GM12892 (cell line): Measurements from ENCODE around the gene MEX3D.
"Not testable (repeated sequence)": the region's sequence is repeated elsewhere in the genome, so short reads cannot be mapped to it uniquely, and the experiment has no call there.

ENCODE experiments used
- DNase-seq: peaks from one replicate; pipeline ENCODE4 v3.0.0; 2011; ENCODE audit not compliant: insufficient read length
- FAIRE-seq: peaks from 2 replicates; lab custom pipeline; 2011; peaks lifted over from hg19 to GRCh38; lab: Jason Lieb, UNC
- POLR2A ChIP-seq: IDR thresholded peaks from 2 replicates; pipeline ENCODE4 v1.6.1; 2011; ENCODE audit warnings: low read depth, low read length, control low read depth
- POLR2AphosphoS5 ChIP-seq: IDR thresholded peaks from 2 replicates; pipeline ENCODE4 v1.6.1; 2011; ENCODE audit warnings: low read depth, low read length, control low read depth
- TAF1 ChIP-seq: IDR thresholded peaks from 2 replicates; pipeline ENCODE4 v1.6.1; 2011; ENCODE audit warnings: low read depth, mild to moderate bottlenecking, control low read depth, low read length, borderline replicate concordance

Gene MEX3D

GRCh38 chr19:1522061-1522460 lies 46.1 kb downstream of the MEX3D start:
- FAIRE-seq: no peak
- TF ChIP-seq POLR2A (no peak), TAF1 (no peak), POLR2AphosphoS5 (no peak)

DNA sequence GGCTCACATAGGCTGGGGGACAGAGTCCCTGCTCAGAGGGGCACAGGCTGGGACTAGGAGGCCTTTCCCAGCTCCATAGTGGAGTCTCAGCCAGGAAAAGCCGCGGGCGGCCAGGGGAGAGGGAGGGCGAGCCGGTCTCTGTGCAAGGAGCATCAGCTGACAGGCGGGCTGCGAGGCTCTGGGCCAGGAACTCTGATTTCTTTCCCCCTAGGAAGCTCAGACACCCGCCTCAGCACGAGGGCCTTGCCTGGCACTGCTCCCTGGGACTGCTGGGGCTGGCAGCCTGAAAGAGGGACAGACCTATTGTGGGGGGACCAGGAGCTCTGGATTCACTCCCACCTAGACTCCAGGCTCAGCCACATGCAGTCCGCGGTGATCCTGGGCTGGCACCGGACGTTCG lies 46.5 kb downstream of the MEX3D start:
- FAIRE-seq: no peak
- no peak for DNase-seq
- no peak for TF ChIP-seq TAF1
- TF ChIP-seq POLR2AphosphoS5: no peak
- TF ChIP-seq POLR2A: no peak

More at GRCh38 chr19:1522061-1522460, 46.1 kb downstream of the MEX3D start:
- no peak for DNase-seq

DNA sequence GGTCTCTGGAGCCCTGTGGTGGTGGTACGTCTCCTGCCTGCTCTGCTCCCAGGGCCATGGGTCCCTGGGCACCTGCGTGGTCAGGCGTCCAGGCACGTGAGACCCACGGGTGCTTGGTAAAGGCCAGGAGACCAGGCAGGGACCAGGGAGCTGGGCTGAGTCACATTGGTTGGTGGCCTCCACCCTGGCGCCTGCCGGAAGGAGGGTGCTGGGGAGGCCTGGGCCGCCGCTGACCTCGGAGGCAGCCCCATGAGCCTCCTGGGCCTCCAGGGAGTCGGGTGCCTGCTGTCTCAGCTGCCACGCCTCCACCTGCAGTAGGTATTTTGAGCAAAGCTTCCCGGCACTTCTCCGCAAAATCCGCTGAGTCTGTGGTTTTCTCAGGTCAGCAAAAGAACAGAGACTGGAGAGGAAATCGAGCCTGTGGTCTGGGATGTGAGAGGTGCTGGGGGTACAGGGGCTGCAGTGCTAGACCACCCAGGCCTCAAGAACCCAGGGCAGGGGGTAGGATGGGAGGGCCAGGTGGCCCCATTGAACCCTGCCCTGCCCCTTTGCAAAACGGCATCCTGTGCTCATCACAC lies 47.8 kb downstream of the MEX3D start:
- TF ChIP-seq POLR2A (no peak), POLR2AphosphoS5 (no peak), TAF1 (no peak)
- no peak for FAIRE-seq
- no peak for DNase-seq

- not testable (repeated sequence) for FAIRE-seq
Observed at GRCh38 chr19:1519802-1520201, 48.3 kb downstream of the MEX3D start.

GRCh38 chr19:1518471-1518870 lies 49.7 kb downstream of the MEX3D start:
- no peak for FAIRE-seq
- no peak for DNase-seq
- no peak for TF ChIP-seq POLR2AphosphoS5
- no peak for TF ChIP-seq POLR2A
- TF ChIP-seq TAF1: no peak

More at GRCh38 chr19:1519802-1520201, 48.3 kb downstream of the MEX3D start:
- not testable (repeated sequence) for DNase-seq

DNA sequence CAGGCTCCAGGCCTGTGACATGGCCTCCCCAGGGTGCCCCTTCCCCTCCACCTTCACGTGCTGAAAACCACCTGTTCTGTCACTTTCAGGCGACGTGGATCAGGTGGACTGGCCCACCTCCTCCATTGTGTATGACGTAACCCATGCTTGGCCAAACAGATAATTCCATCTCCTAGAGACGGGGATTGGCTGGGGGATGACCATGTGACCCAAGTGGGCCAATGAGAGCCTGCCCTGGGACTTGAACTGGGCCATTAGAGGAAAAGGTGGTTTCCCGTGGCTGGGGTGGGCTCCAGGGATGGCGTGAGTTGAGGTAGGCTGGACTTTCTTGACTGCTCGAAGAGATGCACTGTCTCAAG lies 51.8 kb downstream of the MEX3D start:
- TF ChIP-seq POLR2AphosphoS5 (no peak), POLR2A (no peak), TAF1 (no peak)
- DNase-seq (no peak), FAIRE-seq (no peak)

- DNase-seq (no peak), FAIRE-seq (no peak)
Observed at GRCh38 chr19:1514986-1515721, 53.0 kb downstream of the MEX3D start.

DNA sequence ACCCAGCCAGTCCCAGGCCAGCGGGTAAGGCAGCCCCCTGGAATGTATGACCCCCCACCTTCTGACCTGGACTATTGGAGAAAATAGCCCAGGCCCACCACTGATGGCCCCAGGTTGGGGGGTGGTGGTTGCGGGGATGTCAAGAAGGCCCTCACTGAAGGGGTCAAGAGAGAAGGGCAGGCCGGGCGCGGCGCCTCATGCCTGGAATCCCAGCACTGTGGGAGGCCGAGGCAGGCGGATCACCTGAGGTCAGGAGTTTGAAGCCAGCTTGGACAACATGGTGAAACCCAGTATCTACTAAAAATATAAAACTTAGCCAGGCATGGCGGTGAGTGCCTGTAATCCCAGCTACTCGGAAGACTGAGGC lies 53.8 kb downstream of the MEX3D start:
- FAIRE-seq: no peak
- TF ChIP-seq POLR2AphosphoS5 (no peak), TAF1 (no peak), POLR2A (no peak)
- DNase-seq: no peak

More at GRCh38 chr19:1514986-1515721, 53.0 kb downstream of the MEX3D start:
- TF ChIP-seq POLR2A (no peak), POLR2AphosphoS5 (no peak)

GRCh38 chr19:1513499-1514294 lies 54.4 kb downstream of the MEX3D start:
- FAIRE-seq (no peak), DNase-seq (peak; percentile 71)

GRCh38 chr19:1512671-1513498 lies 55.2 kb downstream of the MEX3D start, which contains the start of gene ADAMTSL5:
Gene ADAMTSL5 (minus strand): TSS chr19:1513019. CDS start chr19:1510943, 2,076 bp downstream.
- FAIRE-seq (peak; percentile 69), DNase-seq (peak; percentile 85)
- TF ChIP-seq POLR2A (no peak), TAF1 (no peak), POLR2AphosphoS5 (no peak)

More at GRCh38 chr19:1513499-1514294, 54.4 kb downstream of the MEX3D start:
- TF ChIP-seq TAF1: no peak
- no peak for TF ChIP-seq POLR2AphosphoS5
- no peak for TF ChIP-seq POLR2A
